Esophagus muscularis mucosa (tissue), 4 donors: ENCODE measurements around the gene MCUB. TPM values are rescaled to one million over a fixed set of nuclear protein-coding genes. Genes with fewer than 3 reads are reported as not detected.
"Not testable (repeated sequence)": the region's sequence is repeated elsewhere in the genome, so short reads cannot be mapped to it uniquely, and the experiment has no call there.

ENCODE experiments used
- DNase-seq: peaks from one replicate; pipeline ENCODE4 v3.0.0-alpha.2; 2017; ENCODE audit errors: extremely low spot score
- H3K27ac ChIP-seq, 4 donors: fragments of 200-600 bp; sonication (generic); replicated peaks in 1 of 4; 1 replicate in 3 of 4; 2 replicates in 1 of 4; pipeline ENCODE4 v1.5.1; 2016 to 2019; ENCODE audit warnings: mild to moderate bottlenecking in 1 of 4
- H3K27me3 ChIP-seq, 4 donors: fragments of 200-600 bp; sonication (generic); one replicate each; pipeline versions ENCODE4 v1.5.1 to v1.6.0; 2016 to 2019
- H3K36me3 ChIP-seq, 4 donors: fragments of 200-600 bp; sonication (generic); one replicate each; pipeline ENCODE4 v1.5.1; 2016 to 2019
- H3K4me1 ChIP-seq, 4 donors: fragments of 200-600 bp; sonication (generic); one replicate each; pipeline ENCODE4 v1.5.1; 2016 to 2019
- H3K4me3 ChIP-seq, 4 donors: fragments of 200-600 bp; sonication (generic); 1 replicate in 2 of 4; 2 replicates in 2 of 4; pipeline ENCODE4 v1.5.1; 2016 to 2019; ENCODE audit warnings: mild to moderate bottlenecking in 4 of 4, moderate library complexity in 1 of 4
- H3K9me3 ChIP-seq, 4 donors: fragments of 200-600 bp; sonication (generic); 1 replicate in 3 of 4; 2 replicates in 1 of 4; pipeline ENCODE4 v1.5.1; 2016 to 2019
- EP300 ChIP-seq: sonication (generic); formaldehyde crosslinking; IDR thresholded peaks from one replicate; pipeline ENCODE4 v1.6.1; 2017; ENCODE audit warnings: antibody characterized with exemption
- POLR2A ChIP-seq: fragments of 450-650 bp; IDR thresholded peaks from one replicate; pipeline ENCODE4 v1.6.1; 2017; ENCODE audit warnings: antibody characterized with exemption, moderate library complexity, mild to moderate bottlenecking, low read depth
- POLR2AphosphoS5 ChIP-seq, 2 donors: sonication (generic); formaldehyde crosslinking; IDR thresholded peaks; one replicate each; pipeline ENCODE4 v1.6.1; 2017; ENCODE audit warnings: antibody characterized with exemption in 2 of 2
- WGBS: methylation state at CpG from one replicate; pipeline ENCODE4 v1.1.5; 2018; 5-methylcytosine and 5-hydroxymethylcytosine counted together
- intact Hi-C: fragments of 100-400 bp; cut with DNase I; formaldehyde crosslinking; loops from one replicate; pipeline ENCODE4 v1.15.1; 2023
- total RNA-seq, 4 donors: library from RNA; depleted of rRNA; stranded (reverse); fragments of >200 nt; gene quantifications; one replicate each; pipeline versions ENCODE4 v1.1.0 to v1.2.1, GENCODE V29; 2016
- TF ChIP-seq, protein P1 (sequence below), 3 experiments: fragments of 200-600 bp in 2 of 3; fragments of 450-650 bp in 1 of 3; sonication (generic) in 2 of 3; IDR thresholded peaks; one replicate each; pipeline ENCODE4 v1.5.1; 2017 to 2019; ENCODE audit warnings: antibody characterized with exemption in 3 of 3, mild to moderate bottlenecking in 2 of 3, moderate library complexity in 1 of 3

Gene MCUB
- total RNA-seq, 4 donors from 2014 or later = 7.9 to 25.6 (median 15.1) TPM

GRCh38 chr4:109589119-109589518, 29.1 kb downstream of the MCUB start:
- H3K36me3 ChIP-seq = no peaks in the 10 kb centered on the region
- H3K27ac ChIP-seq = no peak overlapping the region
- H3K9me3 ChIP-seq = peaks cover 0 to 7% (median 3%) of the 10 kb centered on the region in 4 donors
- no peaks in the 10 kb centered on the region for H3K27me3 ChIP-seq
- TF ChIP-seq EP300 (no peak), POLR2A (no peak), POLR2AphosphoS5 (IDR thresholded peaks at IDR 0.05) (no peak)
- TF ChIP-seq, protein P1, sequence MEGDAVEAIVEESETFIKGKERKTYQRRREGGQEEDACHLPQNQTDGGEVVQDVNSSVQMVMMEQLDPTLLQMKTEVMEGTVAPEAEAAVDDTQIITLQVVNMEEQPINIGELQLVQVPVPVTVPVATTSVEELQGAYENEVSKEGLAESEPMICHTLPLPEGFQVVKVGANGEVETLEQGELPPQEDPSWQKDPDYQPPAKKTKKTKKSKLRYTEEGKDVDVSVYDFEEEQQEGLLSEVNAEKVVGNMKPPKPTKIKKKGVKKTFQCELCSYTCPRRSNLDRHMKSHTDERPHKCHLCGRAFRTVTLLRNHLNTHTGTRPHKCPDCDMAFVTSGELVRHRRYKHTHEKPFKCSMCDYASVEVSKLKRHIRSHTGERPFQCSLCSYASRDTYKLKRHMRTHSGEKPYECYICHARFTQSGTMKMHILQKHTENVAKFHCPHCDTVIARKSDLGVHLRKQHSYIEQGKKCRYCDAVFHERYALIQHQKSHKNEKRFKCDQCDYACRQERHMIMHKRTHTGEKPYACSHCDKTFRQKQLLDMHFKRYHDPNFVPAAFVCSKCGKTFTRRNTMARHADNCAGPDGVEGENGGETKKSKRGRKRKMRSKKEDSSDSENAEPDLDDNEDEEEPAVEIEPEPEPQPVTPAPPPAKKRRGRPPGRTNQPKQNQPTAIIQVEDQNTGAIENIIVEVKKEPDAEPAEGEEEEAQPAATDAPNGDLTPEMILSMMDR (IDR thresholded peaks at IDR 0.05) = no peak
- no peak overlapping the region for H3K4me3 ChIP-seq
- no peak for DNase-seq
- intact Hi-C loops = no loop called here
- H3K4me1 ChIP-seq = peaks cover 0 to 8% (median 4%) of the 10 kb centered on the region in 4 donors
- WGBS = 84% methylated on average over 2 of the region's 2 CpGs

DNA sequence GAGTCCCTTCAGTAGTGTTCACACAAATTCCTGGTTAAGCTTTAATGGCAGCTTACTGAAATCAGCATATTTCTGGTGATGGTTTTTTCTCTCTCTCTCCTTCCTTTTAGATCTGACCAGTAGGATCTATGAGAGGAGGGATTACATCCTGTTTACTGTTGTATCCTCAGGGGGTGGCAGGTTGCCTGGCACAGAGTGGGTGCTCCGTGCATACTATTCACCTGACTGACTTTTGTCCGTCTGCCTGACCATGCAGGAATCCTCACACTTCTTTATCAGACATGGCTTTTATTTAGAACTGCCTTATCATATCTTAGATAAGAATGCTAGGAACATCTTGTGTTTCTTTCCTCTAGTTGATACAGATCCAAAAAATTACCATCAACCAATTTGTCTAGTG, 29.6 kb downstream of the MCUB start:
- no peak for DNase-seq
- Histone ChIP-seq H3K36me3 (no peaks in the 10 kb centered on the region), H3K27me3 (no peaks in the 10 kb centered on the region), H3K9me3 (peaks cover 0 to 7% (median 3%) of the 10 kb centered on the region in 4 donors), H3K27ac (no peak overlapping the region), H3K4me3 (no peak overlapping the region), H3K4me1 (peaks cover 0 to 8% (median 4%) of the 10 kb centered on the region in 4 donors)
- intact Hi-C loops = no loop called here
- WGBS = 86% methylated on average over 2 of the region's 2 CpGs
- no peak for TF ChIP-seq EP300
- no peak for TF ChIP-seq POLR2AphosphoS5 (IDR thresholded peaks at IDR 0.05)
- TF ChIP-seq, protein P1 (IDR thresholded peaks at IDR 0.05) = no peak
- no peak for TF ChIP-seq POLR2A

- Histone ChIP-seq H3K4me3 (no peak overlapping the region), H3K27ac (no peak overlapping the region), H3K27me3 (no peaks in the 10 kb centered on the region), H3K36me3 (no peaks in the 10 kb centered on the region), H3K9me3 (peaks cover 0 to 7% (median 3%) of the 10 kb centered on the region in 4 donors), H3K4me1 (peaks cover 0 to 8% (median 4%) of the 10 kb centered on the region in 4 donors)
- no peak for DNase-seq
- 69% methylated on average over 3 of the region's 3 CpGs for WGBS
- intact Hi-C loops = no loop called here
- TF ChIP-seq, protein P1 (IDR thresholded peaks at IDR 0.05) = no peak
- no peak for TF ChIP-seq POLR2AphosphoS5 (IDR thresholded peaks at IDR 0.05)
Observed at GRCh38 chr4:109590905-109591304, 30.9 kb downstream of the MCUB start.

DNA sequence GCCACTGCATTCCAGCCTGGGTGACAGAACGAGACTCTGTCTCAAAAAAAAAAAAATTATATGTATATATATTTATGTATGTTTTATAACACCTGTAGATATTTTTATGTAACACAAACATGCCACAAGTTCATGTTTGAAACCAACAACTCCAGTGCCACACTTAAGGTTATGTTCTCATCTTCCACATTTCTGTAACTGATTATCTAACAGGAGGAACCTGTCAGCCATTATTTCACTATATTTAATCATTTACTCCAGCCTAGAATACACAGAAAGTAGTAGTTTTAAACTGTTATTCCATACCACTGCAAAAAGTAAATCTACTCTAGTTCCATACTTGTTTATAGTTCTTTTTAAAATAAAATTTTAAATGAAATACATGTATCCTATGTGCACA, 32.3 kb downstream of the MCUB start:
- no peak for DNase-seq
- Histone ChIP-seq H3K27me3 (no peaks in the 10 kb centered on the region), H3K9me3 (peaks cover 0 to under 1% (median 0%) of the 10 kb centered on the region in 4 donors), H3K4me3 (no peak overlapping the region), H3K36me3 (no peaks in the 10 kb centered on the region), H3K4me1 (peaks cover 0 to 8% (median 4%) of the 10 kb centered on the region in 4 donors), H3K27ac (no peak overlapping the region)
- TF ChIP-seq, protein P1 (IDR thresholded peaks at IDR 0.05) = no peak
- no peak for TF ChIP-seq EP300
- no peak for TF ChIP-seq POLR2A
- TF ChIP-seq POLR2AphosphoS5 (IDR thresholded peaks at IDR 0.05) = no peak
- intact Hi-C loops = no loop called here
- WGBS = 81% methylated on average over 1 of the region's 1 CpG

GRCh38 chr4:109595123-109595522, 35.1 kb downstream of the MCUB start:
- H3K4me3 ChIP-seq, H3K36me3 ChIP-seq, H3K27ac ChIP-seq, H3K9me3 ChIP-seq, H3K27me3 ChIP-seq, intact Hi-C loops, H3K4me1 ChIP-seq, DNase-seq: not testable (repeated sequence)
- WGBS = 90% methylated on average over 3 of the region's 3 CpGs

DNA sequence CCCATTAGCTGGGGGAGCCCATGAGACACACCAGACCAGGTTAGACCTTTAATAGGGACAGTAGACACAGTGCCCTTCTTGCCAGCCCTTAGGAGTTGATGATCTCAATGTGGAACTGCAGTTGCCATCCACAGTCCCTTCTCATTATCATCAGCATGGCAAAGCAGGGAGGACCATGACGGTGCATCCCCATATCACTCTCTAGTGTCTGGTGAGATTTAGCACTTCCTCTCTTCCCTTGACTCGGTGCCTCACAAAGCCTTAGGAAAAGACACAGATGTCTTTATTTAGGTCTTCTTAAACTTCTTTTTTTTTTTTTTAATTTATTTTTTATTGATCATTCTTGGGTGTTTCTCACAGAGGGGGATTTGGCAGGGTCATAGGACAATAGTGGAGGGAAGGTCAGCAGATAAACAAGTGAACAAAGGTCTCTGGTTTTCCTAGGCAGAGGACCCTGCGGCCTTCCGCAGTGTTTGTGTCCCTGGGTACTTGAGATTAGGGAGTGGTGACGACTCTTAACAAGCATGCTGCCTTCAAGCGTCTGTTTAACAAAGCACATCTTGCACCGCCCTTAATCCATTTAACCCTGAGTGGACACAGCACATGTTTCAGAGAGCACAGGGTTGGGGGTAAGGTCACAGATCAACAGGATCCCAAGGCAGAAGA, 36.5 kb downstream of the MCUB start:
- H3K27ac ChIP-seq, H3K4me3 ChIP-seq, DNase-seq, H3K9me3 ChIP-seq, intact Hi-C loops, H3K27me3 ChIP-seq, H3K36me3 ChIP-seq, H3K4me1 ChIP-seq: not testable (repeated sequence)
- 90% methylated on average over 2 of the region's 7 CpGs for WGBS
